Muscle of back (tissue), 11 donors: Measurements from ENCODE around the gene SLC38A3. TPM values are rescaled to one million over a fixed set of nuclear protein-coding genes. Genes with fewer than 3 reads are reported as not detected.
A peak's percentile ranks its signal among the peaks of the same experiment; 100 is the strongest.

Experiments
- DNase-seq, 3 donors: peaks; one replicate each; pipeline versions ENCODE4 v3.0.0 to v3.0.0-alpha.2; 2013
- polyA plus RNA-seq, 10 donors: library from polyadenylated mRNA; unstranded; fragments of 120-200 nt; gene quantifications; one replicate each; pipeline ENCODE4 v1.2.1, GENCODE V29; 2013; ENCODE audit not compliant: insufficient read length in 10 of 10

SLC38A3 gene
- polyA plus RNA-seq, 10 donors: 0.98 to 4.6 (median 2.4) TPM

DNA sequence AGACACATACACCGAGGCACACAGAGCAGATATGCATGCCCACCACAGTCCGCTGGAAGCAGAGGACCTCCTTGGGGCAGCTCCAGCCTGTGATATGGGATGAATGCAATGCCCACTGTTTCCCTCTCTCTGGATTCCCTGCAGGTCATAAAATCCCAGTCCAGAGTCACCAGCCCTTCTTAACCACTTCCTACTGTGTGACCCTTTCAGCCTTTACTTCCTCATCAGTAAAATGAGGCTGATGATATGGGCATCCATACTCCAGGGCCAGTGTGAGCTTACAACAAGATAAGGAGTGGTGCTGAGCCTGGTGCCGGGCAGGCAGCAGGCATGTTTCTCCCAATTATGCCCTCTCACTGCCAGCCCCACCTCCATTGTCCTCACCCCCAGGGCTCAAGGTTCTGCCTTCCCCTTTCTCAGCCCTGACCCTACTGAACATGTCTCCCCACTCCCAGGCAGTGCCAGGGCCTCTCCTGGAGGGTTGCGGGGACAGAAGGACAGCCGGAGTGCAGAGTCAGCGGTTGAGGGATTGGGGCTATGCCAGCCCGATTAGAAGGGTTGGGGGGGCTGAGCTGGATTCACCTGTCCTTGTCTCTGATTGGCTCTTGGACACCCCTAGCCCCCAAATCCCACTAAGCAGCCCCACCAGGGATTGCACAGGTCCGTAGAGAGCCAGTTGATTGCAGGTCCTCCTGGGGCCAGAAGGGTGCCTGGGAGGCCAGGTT lies 14.0 kb upstream of the SLC38A3 start, which contains the start of gene GNAT1:
TSS of gene GNAT1 (plus strand) at position 675 of the 725 bp plus-strand sequence. CDS start 116 bp downstream, outside the sequence.
- DNase-seq: no peak

DNA sequence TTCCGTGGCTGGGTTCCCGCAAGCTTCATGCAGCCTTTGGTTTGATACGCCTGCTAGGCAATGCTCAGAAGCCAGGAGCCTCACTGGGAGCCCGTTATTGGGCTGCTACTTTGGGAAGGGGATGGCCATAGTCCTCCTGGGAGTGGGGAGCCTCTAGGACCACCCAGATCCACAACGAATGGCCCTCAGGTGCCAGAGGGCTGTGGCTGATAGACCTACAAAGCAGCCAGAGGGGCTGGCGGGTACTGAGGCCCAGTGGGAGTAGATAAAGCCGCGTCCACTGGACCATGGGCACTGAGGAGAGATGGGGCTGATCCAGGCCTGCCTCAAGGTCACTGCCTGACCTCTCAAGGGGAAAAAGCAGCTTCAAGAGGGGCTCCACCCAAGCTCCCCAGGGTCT lies 12.9 kb upstream of the SLC38A3 start:
- no peak for DNase-seq

DNA sequence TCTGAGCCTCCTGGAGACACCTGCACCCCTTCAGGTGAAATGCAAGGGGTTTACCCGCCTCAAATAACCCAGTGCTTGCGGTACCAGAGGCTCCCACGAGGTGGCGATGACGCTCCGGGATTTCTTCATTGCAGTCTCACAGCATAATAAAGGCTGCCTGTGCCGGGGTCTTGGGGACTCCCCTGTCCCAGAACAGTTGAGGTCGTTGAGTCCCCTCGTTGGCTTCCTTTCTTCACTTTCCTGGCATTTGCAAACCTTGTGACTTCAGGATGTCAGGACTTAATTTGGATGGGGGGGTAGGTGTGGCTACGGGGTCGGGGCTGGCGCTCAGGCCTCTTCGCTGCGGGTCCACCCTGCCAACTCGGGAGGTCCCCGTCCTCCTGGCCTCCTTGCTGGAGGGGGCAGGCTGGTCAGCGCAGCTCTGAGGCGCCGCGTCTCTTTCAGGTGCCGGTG lies 12.4 kb upstream of the SLC38A3 start:
- DNase-seq: peak; percentile 44 to 76 (median 70)

DNA sequence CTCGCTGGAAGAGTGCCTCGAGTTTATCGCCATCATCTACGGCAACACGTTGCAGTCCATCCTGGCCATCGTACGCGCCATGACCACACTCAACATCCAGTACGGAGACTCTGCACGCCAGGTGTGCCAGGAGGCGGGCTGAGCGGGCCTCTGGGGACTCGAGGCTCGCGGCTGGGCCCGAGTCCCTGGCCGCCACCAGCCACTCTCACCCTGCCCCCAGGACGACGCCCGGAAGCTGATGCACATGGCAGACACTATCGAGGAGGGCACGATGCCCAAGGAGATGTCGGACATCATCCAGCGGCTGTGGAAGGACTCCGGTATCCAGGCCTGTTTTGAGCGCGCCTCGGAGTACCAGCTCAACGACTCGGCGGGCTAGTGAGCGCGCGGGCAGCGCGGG lies 11.8 kb upstream of the SLC38A3 start:
- no peak for DNase-seq

DNA sequence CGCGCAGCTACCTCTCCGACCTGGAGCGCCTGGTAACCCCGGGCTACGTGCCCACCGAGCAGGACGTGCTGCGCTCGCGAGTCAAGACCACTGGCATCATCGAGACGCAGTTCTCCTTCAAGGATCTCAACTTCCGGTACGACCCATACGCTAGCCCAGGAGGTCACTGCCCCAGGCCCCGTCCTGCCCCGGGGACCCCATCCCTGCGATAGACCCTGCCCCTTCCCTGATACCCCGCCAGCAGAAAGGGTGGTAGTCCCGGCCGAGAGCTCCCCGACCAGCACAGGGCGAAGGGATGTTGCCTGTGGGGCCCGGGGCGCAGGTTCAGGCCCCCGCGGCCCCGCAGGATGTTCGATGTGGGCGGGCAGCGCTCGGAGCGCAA lies 11.3 kb upstream of the SLC38A3 start:
- DNase-seq: no peak

DNA sequence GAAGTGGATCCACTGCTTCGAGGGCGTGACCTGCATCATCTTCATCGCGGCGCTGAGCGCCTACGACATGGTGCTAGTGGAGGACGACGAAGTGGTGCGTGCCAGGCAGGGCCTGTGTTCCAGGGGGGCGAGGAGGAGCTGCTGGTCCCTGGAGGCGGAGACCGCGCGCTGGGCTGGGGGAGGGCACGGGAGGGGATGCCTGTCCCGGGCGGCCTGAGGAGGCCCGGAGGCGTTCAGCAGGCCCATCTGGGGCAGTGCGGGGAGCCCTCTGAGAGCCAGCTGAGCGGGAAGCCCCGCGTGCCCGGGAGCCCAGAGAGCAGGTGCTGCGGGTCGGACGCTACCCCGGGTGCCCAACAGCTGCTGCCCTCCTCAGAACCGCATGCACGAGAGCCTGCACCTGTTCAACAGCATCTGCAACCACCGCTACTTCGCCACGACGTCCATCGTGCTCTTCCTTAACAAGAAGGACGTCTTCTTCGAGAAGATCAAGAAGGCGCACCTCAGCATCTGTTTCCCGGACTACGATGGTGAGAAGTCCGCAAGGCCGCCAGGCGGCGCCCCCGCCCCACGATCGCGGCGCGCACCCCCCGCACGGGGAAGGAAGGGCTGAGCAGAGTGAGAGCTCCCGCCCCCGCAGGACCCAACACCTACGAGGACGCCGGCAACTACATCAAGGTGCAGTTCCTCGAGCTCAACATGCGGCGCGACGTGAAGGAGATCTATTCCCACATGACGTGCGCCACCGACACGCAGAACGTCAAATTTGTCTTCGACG lies 10.8 kb upstream of the SLC38A3 start:
- DNase-seq: peak; percentile 34 to 80 (median 59)

DNA sequence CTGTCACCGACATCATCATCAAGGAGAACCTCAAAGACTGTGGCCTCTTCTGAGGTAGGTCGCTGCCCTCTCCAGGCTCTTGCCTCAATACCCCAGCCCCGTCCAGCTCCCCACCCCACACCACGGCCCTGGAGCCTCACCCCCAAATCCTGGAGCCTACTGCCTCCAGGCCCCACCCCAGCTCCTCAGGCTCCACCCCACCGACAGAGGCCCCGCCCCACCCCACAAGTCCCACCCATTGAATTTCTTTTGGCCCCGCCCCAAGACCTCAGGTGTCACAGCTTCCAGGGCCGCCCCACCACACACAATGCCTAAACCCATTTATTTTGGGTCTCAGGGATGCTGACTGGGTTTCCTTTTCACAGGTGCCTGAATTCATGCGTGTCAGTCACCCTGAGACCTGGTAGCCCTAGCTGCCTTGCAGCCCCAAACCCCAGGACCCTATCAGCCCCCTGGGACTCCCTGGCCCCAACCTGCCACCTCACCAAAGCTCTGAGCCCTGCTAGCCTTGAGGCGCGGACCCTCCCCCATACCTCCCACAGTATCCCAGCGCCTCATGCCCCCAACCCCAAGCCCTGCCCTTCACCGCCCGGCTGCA lies 10.1 kb upstream of the SLC38A3 start:
- DNase-seq: no peak

DNA sequence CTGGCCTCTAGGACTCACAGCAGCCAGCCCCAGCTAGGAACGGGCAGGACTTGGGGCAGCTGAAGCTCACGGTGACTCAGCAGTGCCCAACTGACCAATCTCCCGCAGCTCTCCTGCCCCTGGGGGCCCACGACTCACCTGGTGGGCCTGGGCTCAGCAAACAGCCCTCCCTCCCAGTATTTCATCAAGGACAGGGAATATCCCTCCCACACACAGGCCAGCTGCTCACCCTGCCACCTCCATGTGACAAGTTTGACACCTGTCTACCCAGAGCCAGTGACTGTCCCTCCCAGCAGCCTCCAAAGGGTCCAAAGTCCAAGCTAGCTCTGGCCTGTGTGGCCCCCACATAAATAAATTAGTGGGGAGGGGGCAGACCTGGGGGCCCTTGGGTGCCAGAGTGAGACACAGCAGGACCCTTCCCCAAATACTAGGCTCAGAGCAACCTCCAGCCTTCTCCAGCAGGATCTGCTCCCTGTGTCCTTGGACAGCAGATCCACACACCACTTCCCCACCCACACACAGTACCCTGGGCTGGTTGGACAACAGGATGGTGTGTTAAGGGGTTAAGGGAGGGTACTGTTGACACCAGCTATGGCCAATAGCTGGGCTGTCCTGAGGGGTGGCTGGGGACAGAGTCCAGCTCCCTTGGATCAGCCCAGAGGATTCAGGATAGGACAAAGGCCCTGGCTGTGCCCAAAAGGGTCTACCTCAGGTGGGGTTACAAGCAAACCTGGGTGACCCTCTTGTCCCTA lies 9.4 kb upstream of the SLC38A3 start:
- DNase-seq: no peak

DNA sequence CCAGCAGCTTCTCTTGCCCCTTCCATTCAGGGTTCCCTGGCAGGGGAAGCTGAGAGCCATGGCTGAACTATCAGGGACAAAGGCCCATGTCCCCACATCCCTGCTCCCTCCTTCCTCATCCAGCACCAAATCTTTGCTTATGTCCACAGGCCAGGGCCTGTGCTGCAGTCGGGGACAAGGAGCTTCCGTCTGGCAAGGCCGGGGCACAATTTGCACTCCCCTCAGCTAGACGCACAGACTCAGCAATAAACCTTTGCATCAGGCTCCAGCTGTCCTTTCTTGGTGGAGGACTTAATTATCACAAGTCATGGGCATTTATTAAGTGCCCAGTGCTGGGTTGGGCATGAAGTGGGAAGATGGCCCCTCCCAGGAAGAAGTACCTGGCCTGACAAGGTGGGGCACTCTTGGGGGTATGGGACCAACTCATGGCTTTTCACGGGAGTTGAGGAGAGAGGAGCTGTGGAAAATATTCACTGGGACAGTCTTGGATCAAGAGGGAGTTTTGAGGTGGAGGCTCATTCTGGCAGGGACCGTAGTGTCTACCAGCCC lies 8.7 kb upstream of the SLC38A3 start:
- no peak for DNase-seq

DNA sequence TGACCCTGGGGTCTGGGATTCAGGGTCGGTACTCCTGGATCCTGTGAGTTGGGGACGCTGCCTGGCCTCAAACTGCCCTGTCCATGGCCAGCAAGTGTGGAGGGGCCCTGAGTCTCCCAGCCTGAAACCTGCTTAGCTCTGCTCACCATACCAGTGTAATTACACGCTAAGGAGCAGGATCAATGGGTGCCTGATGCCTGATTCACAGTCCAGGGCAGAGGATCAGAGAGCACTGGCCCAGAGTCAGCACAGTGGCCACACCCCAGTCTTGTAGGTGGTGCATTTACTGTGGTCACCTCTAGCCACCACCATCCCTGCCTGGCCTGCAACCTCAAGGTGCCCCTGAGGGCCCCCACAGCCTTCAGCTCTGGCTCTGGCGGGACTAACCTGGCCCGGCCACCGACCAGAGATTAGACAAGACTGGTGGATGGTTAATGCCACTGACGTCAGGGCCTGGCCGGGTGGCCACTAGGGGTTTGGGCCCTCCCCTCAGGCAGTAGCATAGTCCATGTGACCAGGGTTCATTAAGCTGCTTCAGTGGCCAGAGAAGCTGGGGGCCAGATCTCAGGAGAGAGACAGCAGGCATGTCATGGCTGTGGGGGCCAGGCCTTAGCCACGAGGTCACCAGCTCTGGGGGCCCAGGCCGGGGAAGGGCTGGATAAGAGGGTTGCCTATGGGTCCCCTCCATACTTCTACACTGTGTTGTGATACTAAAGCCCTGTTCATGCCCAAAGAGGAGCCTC lies 3.3 kb upstream of the SLC38A3 start:
- DNase-seq: no peak

DNA sequence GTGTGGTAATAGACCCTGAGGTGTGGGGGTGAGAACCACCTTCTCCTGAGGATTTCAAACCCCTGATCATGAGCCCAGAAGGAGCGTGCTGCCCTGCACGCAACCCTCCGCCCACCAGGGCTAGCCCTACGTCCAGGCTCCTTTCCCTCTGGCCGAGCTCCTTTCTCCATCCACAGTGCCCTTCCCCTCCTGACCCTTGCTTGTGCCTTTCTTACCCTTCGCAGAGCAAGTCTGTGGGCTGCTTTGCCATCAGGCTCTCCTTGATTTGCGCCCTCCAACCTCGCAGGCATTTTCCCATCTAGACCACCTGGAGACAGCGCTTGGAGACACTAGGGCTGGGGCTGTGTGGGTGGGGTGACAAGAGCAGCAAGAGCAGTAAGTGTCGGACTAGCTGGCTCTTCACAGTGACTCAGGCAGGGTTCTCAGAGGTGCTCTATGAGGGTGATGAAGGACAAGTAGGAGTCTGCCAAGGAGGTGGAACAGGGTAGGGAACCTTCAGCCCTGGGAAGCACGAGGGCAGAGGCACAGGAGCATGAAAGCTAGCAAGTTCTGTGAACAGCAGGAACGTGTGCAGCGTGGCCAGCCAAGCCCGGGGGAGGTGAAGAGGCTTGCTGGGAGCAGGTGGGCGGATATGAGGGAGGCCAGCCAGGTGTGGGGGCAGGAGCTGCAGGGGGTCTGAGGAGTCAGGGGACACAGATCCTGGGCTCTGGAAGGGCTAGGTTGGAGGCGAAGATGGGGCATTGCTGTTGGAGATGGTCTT lies 2.5 kb upstream of the SLC38A3 start:
- DNase-seq: no peak

DNA sequence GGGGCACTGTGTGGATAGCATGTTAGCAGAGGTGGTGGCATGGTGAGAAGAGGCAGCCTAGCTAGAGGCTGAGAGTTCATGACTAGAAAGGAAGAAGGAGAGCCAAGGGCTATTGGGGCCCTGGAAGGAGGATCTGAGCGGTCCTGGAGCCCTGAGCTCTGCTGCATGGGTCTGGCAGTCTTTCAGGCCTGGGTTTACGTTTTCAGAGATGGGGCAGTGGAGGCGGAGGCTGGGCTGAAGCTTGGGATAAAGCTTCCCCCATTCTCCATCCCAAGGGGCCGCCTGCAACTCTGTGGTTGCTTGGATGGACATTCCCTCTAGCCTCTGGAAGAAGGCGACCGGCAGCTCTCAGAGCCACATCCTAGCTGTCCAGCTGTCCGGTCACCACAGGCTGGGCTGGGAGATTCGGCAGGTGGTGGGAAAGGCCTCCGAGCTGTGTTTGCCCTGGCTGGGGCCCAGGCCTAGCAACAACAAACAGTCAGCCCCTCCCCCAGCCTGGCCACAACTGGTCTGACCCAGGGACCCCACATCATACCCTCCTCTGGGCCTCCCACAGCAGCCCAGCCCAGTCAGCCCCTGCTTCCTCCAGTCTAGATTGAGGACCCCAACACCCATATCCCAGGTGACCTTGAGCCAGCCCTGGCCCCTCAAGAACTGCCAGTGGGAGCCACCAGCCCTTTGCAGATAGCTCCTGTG lies 1.8 kb upstream of the SLC38A3 start:
- peak in 1 of 3 donors; percentile 41 for DNase-seq

DNA sequence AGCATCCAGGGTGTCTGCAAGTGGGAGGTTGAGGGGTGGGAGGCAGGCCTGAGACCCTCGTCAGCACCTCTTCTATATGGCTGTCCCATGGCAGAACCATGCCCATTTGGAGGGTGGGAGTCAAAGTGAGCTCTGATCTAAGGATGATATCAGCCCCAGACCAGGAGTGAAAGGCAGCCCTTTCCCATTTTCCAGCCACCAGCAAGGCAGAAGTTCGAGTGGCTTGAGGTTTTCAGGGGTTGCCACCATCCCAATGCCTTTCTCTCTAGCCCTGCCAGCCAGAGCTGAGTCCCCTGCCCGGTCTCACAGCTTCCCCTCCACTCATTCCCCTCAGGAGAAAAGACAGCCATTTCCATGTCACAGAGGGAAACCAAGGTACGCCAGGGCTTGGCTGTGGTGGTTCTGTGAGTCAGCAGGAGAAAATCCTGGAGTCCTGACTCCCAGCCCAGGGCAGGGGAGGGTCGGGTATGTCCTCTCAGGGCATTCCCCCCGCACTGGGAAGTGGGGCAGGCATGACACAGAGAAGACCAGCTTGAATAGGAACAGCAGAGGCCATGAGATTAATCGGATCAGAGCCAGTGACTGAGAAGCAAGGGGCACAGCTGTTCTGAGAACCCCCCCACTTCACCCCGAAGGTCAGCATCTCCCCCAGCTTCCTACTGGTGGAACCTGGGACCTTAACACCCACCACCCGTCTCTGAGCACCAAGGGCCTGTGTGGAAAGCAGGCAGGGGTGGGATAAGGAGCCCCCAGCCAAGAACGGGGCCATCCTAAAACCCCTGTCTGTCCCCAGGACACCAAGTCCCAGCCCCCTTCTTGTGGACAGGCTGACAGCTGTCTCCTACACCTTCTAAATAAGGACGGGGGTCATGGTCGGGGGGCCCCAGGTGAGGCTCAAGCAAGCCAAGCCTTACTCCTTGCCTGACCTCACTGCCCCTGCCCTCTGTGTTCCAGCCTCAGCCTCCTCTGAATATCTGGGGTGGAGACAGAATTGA lies 965 bp upstream of the SLC38A3 start:
- DNase-seq: no peak

DNA sequence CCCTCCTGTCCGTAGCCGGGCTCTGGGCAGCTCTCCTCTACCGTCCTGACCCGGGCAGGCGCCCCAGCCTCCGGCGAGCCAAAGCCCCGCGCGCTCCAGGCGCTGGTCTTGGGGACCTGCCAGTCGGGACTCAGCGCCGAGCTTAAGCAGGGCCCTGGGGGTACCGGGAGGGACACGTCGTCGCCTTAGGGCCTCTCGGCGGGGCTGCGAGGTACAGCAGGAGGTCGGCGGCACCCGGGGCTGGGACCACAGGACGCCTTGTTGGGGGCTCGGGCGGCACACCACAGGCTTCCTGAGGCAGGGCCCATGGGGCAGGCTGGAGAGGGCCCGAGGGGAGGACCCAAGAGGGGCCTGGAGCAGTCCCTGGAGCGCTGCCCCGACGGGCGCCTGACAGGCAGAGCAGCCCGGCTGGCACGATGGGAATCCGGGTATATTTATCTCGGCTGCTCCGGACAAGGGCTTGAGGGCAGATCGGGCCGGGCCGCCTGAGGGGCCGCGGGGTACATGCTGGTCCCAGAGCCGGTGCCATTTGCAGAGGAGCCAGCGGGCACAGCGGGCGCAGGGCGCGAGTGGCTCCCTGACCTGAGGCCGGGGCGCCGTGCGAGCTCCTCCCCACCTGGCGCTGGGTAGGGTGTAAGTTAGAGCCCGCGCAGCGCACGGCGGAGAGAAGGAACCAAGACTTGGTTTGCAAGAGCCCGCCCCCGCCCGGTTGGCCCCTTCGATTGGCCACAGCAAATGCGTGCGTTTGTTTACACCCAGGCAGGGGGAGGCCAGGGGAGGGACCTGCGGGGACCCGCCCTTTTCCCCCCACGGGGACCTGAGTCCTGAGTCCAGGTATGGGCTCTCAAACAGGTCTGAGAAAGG lies 574 bp downstream of the SLC38A3 start:
- DNase-seq: peak in 1 of 3 donors; percentile 42

DNA sequence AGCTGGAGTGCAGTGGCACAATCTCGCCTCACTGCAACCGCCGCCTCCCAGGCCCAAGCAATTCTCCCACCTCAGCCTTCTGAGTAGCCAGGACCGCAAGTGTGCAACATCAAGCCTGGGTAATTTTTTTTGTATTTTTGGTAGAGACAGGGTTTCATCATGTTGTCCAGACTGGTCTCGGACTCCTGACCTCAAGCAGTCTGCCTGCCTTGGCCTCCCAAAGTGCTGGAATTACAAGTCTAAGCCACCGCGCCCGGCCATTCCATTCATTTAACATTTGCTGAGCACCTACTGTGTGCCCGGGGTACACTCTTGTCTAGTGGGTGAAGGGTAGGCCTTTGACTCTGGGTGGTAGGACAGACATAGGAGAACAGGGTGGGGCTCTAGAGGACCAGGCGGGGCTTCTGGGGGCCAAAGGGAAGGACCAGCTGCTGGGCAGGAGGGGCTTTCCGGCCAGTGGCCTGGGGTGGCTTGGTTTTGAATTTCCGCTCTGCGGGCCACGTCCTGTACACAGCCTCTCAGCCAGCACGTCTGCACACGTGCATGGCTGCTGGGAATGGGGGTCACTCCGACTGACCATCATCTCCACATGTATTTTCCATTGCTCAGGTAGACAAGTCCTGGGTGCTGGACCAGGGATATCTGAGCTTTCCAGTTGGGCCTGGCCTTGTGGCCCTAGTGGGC lies 2.4 kb downstream of the SLC38A3 start:
- DNase-seq: no peak

DNA sequence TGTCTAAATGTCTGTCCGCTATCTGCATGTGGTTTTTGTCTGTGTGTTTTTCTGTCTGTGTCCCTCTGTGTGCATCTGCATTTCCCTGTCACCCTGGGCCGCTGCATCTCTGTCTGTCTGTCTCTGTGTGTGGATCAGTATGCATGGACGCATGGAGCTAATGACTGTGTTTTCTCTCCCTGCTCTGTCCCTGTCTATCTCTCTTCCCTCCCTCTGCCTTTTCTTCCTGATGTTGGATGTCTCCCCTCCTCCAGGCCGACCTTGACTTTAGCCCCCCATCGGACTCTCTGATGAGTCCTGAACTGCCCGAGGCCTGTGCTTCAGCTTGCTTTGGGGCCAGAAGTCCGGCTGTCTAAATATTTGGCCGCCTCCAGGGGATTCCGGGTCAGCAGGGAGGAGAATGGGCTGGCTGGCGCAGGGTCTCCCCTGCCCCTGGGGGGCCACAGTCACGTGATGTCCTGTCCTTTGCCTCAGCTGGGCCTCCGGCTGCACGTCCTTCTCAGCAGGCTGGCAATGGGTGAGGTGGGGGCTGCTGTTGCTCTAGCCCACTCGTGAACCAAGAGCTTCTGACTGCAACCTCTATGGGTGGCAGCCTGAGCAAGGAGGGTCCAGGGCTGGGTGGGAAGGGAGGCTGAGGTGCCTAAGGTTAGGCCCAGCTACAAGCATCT lies 3.7 kb downstream of the SLC38A3 start:
- no peak for DNase-seq
